Astrocyte of the spinal cord (primary cell): Measurements from ENCODE around the gene FGFR1OP2.
"Not testable (repeated sequence)": the region's sequence is repeated elsewhere in the genome, so short reads cannot be mapped to it uniquely, and the experiment has no call there.

Experiments used
- DNase-seq: peaks from one replicate; pipeline ENCODE4 v3.0.0; 2011; ENCODE audit warnings: low read depth, low spot score
- H3K4me3 ChIP-seq: 2 replicates; pipeline ENCODE4 v1.5.1; 2011; ENCODE audit warnings: low read depth, mild to moderate bottlenecking, low read length, moderate library complexity
- in situ Hi-C: cut with HindIII; loops from 2 replicates; pipeline ENCODE4 v1.10.0; 2017; ENCODE audit warnings: low sequenced_read_pairs
- TF ChIP-seq, protein P1 (sequence below): IDR thresholded peaks from 2 replicates; pipeline ENCODE4 v1.5.1; 2012; ENCODE audit warnings: low read depth, mild to moderate bottlenecking, low read length, inconsistent platforms

The FGFR1OP2 gene

GRCh38 chr12:26940516-26941214, 2.4 kb downstream of the FGFR1OP2 start:
- peak; percentile 8 for DNase-seq
- TF ChIP-seq, protein P1, sequence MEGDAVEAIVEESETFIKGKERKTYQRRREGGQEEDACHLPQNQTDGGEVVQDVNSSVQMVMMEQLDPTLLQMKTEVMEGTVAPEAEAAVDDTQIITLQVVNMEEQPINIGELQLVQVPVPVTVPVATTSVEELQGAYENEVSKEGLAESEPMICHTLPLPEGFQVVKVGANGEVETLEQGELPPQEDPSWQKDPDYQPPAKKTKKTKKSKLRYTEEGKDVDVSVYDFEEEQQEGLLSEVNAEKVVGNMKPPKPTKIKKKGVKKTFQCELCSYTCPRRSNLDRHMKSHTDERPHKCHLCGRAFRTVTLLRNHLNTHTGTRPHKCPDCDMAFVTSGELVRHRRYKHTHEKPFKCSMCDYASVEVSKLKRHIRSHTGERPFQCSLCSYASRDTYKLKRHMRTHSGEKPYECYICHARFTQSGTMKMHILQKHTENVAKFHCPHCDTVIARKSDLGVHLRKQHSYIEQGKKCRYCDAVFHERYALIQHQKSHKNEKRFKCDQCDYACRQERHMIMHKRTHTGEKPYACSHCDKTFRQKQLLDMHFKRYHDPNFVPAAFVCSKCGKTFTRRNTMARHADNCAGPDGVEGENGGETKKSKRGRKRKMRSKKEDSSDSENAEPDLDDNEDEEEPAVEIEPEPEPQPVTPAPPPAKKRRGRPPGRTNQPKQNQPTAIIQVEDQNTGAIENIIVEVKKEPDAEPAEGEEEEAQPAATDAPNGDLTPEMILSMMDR = no peak
- in situ Hi-C loops = no loop called here
- H3K4me3 ChIP-seq = no peak overlapping the region

DNA sequence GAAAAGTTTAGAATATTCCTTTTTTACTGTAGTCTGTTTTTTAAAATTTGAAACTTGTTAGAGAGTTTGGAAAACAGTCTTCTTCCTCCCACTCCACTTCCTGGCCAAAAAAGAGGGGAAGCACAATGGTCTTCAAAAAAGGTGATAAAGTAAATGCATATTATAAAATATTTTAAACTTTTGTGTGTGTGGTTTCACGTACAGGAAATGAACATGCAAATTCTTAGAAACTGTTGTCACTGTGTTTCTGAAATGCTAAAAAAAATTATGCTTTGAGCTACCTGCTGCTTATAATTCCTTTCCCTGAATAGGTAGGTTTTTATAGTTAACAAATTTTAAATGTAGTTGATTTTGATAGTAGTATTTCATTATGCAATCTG, 2.9 kb downstream of the FGFR1OP2 start:
- DNase-seq = no peak
- TF ChIP-seq, protein P1 = no peak
- H3K4me3 ChIP-seq = no peak overlapping the region
- in situ Hi-C loops = no loop called here

- H3K4me3 ChIP-seq = no peak overlapping the region
- no peak for DNase-seq
- in situ Hi-C loops = no loop called here
- TF ChIP-seq, protein P1 = no peak
Observed at GRCh38 chr12:26948309-26948708, 10.0 kb downstream of the FGFR1OP2 start.

- in situ Hi-C loops = no loop called here
- TF ChIP-seq, protein P1 = no peak
- no peak overlapping the region for H3K4me3 ChIP-seq
- peak; percentile 24 for DNase-seq
Observed at GRCh38 chr12:26953447-26953846, 15.2 kb downstream of the FGFR1OP2 start.

DNA sequence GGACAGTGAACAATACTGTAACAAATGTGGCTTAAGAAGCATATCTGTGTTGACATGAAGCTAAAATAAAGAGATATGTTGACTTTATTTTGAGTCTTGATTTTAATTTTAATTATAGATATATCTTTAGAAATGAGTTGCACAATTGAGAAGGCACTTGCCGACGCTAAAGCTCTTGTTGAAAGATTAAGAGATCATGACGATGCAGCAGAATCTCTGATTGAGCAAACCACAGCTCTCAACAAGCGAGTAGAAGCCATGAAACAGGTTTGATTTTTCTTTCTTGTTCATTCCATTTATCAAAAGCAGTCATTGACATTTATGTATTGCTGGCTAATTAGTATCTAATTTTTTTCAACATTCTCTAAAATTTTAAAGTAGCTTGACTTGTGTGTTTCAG, 15.8 kb downstream of the FGFR1OP2 start:
- TF ChIP-seq, protein P1 = no peak
- no peak for DNase-seq
- H3K4me3 ChIP-seq = no peak overlapping the region
- in situ Hi-C loops = no loop called here

DNA sequence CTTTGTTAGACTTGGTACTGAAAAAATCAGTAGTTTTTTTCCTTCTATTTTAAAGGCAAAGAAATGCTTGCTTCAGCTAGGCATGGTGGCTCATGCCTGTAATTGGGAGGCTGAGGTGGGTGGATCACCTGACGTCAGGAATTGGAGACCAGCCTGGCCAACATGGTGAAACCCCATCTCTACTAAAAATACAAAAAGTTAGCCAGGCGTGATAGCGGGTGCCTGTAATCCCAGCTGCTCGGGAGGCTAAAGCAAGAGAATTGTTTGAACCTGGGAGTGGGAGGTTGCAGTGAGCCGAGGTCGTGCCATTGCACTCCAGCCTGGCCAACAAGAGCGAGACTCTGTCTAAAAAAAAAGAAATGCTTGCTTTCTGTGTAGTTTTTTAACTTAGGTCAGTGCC, 23.1 kb downstream of the FGFR1OP2 start:
- DNase-seq, in situ Hi-C loops, H3K4me3 ChIP-seq: not testable (repeated sequence)

- in situ Hi-C loops = no loop called here
- no peak overlapping the region for H3K4me3 ChIP-seq
- DNase-seq = no peak
- TF ChIP-seq, protein P1 = no peak
Observed at GRCh38 chr12:26961803-26962202, 23.5 kb downstream of the FGFR1OP2 start.
